HG03064 (cell line): ENCODE results near the gene CST2.
"Not testable (repeated sequence)": the region's sequence is repeated elsewhere in the genome, so short reads cannot be mapped to it uniquely, and the experiment has no call there.

Experiments used
- ATAC-seq: cut with Tn5 transposase; IDR thresholded peaks from one replicate; pipeline ENCODE4 v1.9.1; 2021; ENCODE audit warnings: low read depth; ENCODE audit not compliant: unreplicated experiment

CST2 gene, protein sequence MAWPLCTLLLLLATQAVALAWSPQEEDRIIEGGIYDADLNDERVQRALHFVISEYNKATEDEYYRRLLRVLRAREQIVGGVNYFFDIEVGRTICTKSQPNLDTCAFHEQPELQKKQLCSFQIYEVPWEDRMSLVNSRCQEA

DNA sequence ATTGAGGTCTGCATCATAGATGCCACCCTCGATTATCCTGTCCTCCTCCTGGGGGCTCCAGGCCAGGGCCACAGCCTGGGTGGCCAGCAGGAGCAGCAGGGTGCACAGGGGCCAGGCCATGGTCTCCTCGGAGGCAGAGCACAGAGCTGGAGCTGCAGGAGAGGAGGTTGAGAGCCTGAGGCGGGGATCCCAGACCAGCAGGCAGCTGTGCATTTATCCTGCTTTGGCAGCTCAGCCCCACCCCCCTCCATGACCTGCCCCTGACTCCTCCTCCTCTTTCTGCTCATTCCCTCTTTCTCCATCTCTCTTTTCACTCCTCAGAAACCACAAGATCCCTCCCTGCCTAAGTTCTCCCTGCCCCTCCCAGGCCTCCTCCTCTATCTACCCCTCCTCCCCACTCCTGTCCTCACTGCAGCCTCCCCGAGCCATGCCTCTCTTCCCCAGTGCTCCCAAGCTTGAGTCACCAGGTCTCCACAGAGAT, at the start of gene CST2:
CST2 (minus strand) TSS at position 189 of the 481 bp plus-strand sequence; CDS start at position 120, 69 bp downstream.
- no peak for ATAC-seq

DNA sequence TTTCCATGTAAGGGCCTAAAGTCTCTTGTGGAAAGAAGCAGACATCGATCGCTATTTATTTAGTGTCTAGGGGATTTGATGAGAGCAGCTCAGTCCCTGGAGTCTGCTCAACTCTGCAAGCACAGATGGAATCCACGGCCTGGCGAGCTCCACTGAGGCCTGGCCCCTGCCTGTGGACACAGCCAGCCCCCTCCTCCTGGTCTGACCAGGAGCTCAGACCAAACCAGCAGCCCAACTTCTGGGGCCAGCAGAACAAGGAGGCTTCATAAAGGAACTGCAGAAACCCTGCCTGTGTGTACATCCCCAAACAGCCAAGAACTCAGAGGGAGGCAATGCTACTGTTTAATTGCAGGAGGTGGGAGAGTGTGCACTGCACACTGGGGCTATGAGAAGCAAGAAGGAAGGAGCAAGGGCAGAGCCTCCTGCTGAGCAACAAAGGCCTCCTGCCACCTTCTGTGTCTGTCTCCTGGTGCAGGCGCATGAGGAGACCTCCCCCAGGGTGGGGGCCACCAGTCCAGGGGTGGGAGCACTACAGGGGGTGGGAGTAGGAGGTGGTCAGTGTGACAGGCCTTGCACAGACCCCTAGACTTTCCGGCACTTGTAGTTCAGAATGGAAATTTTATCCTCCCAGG, 49.2 kb upstream of the CST2 start:
- no peak for ATAC-seq

DNA sequence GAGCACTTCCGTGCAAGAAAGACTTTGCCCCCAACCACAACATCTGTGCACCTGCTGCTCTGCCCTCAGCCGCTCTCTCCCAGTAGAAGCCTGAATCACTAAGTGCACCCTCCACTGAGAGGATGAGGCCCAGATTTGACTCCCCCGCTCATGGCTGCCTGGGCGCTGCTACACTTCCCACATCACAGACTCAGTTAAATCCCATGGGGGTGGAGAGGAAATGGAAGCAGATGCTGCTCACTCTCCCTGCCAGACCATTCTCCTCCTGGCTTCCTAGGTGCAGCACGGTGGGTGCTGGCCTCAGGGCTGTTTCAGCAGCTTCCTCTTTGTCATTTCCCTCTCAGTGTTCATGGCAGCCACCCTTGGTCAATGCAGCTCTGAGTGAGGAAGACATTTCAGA, 48.2 kb upstream of the CST2 start:
- no peak for ATAC-seq

- ATAC-seq: no peak
Measured at GRCh38 chr20:23873370-23874015, 47.0 kb upstream of the CST2 start.

DNA sequence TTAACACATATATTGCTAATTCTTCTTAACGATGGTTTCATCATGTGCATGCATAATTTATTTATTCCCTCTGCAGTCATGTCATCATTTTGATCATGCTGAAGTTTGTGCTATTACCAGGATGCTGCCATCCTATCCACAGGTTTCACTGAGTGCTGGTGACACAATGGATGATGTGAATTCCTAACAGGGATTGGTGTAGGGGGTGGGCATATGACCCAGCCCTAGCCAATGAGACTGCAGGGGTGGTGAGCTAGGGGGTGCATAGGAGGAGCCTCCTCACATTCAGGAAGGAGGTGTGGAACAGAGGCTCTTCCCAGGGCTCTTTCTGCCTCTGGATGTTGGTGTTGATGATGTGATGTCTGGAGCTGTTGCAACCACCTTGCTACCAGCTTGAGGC, 45.5 kb upstream of the CST2 start:
- no peak for ATAC-seq

- no peak for ATAC-seq
Measured at GRCh38 chr20:23870461-23870860, 43.9 kb upstream of the CST2 start.

- ATAC-seq: no peak
Measured at GRCh38 chr20:23869520-23869919, 43.0 kb upstream of the CST2 start.

DNA sequence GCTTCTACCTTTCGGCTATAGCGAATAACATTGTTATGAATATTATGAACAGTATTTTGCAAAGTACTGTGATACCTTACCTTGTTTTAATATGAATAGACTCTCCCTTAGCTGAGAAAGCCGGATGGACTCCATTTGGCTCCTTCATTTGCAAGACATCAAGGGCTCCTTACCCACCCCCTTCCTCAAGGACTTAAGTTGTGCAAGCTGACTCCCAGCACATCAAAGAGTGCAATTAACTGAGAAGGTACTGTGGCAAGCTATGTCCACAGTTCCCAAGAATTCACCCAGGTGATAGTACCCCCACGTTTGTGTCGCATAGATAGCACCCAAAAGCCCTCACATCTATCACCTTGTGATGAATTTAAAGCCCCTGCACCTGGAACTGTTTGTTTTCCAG, 41.8 kb upstream of the CST2 start:
- ATAC-seq: no peak

GRCh38 chr20:23867152-23867776, 40.7 kb upstream of the CST2 start:
- ATAC-seq: no peak

GRCh38 chr20:23860771-23861170, 34.2 kb upstream of the CST2 start:
- ATAC-seq: not testable (repeated sequence)

GRCh38 chr20:23857962-23858595, 31.6 kb upstream of the CST2 start:
- ATAC-seq: no peak

- no peak for ATAC-seq
Measured at GRCh38 chr20:23856736-23857135, 30.2 kb upstream of the CST2 start.

- no peak for ATAC-seq
Measured at GRCh38 chr20:23856226-23856625, 29.7 kb upstream of the CST2 start.

GRCh38 chr20:23841693-23842092, 15.2 kb upstream of the CST2 start:
- ATAC-seq: no peak

GRCh38 chr20:23835716-23836115, 9.2 kb upstream of the CST2 start:
- ATAC-seq: no peak

DNA sequence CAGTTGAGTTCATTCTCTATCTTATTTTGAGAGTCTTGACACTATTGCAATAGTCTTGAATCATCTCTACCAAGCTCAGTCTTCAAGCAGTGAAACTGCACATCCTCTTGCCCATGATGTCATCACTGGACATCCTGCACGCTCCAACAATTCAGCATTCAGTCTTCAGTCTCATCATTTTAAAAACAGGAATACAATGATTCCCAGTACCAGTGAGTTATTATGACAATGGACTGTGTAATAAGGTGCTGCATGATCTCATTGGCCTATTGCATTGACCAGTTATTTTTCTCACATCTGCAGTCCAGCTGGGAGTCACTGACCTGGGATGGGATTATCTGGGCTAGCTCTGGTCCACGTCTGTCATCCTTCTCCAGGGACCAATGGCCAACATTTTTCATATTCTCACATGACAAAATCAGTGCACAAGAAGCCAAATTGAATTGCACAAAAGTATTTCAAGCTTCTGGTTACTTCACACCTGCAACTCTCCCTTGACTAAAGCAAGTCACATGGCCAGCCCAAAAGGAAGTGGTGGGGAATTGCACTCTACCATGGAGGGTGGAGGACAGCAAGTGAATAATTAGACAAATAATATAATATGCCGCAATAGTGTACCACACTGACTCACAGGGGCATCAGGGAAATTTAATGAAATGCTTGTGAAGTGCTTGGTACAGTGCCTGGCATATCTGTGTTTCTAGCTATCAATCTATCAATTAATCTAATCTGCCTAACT, 6.4 kb upstream of the CST2 start:
- no peak for ATAC-seq

- not testable (repeated sequence) for ATAC-seq
Measured at GRCh38 chr20:23831961-23832360, 5.4 kb upstream of the CST2 start.

GRCh38 chr20:23823621-23824324, 2.8 kb downstream of the CST2 start:
- ATAC-seq: no peak

- ATAC-seq: no peak
Measured at GRCh38 chr20:23823111-23823510, 3.4 kb downstream of the CST2 start.

DNA sequence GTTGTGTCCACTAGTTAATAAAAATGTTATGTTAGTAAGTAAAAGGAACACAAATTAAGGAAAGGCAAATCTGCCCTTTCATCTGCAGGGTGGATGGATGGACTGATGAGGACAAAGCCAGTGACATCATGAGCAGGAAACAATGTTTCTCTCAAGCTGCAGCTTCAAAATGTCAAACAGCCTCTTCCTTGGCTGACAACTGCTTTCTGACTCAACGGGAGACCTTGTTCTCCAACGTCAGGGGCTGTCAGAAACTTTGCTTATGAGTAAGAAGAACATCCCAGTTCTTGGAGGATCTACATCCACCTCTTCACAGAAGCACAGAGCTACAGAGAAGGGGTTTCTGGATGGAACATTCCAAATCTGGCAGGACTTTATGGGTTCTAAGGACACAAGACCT, 6.0 kb downstream of the CST2 start:
- no peak for ATAC-seq
